Neural progenitor cell (in vitro differentiated cells): ENCODE results near the gene VPS13D. TPM values are rescaled to one million over a fixed set of nuclear protein-coding genes. Genes with fewer than 3 reads are reported as not detected.

Source experiments
- DNase-seq: peaks from one replicate; pipeline ENCODE4 v3.0.0-alpha.2; 2016; ENCODE audit warnings: low spot score
- H2AFZ ChIP-seq: fragments of 200-600 bp; sonication (generic); replicated peaks from 2 replicates; pipeline ENCODE4 v1.6.1; 2016; ENCODE audit warnings: antibody characterized with exemption
- H3F3A ChIP-seq: fragments of 200-600 bp; sonication (generic); 2 replicates; pipeline ENCODE4 v1.6.1; 2016; ENCODE audit warnings: antibody characterized with exemption, low read depth
- H3K27ac ChIP-seq: fragments of 200-600 bp; sonication (generic); 2 replicates; pipeline ENCODE4 v1.5.1; 2016; ENCODE audit warnings: mild to moderate bottlenecking
- H3K27me3 ChIP-seq: fragments of 200-600 bp; sonication (generic); 2 replicates; pipeline ENCODE4 v1.6.1; 2016; ENCODE audit warnings: mild to moderate bottlenecking, moderate library complexity
- H3K36me3 ChIP-seq: fragments of 200-600 bp; sonication (generic); 2 replicates; pipeline ENCODE4 v1.5.1; 2016
- H3K4me1 ChIP-seq: fragments of 200-600 bp; sonication (generic); 2 replicates; pipeline ENCODE4 v1.6.1; 2016; ENCODE audit warnings: mixed run types
- H3K4me2 ChIP-seq: fragments of 200-600 bp; sonication (generic); 2 replicates; pipeline ENCODE4 v1.6.1; 2016
- H3K4me3 ChIP-seq: fragments of 200-600 bp; sonication (generic); 2 replicates; pipeline ENCODE4 v1.5.1; 2016
- H3K79me2 ChIP-seq: fragments of 200-600 bp; sonication (generic); 2 replicates; pipeline ENCODE4 v1.6.1; 2016; ENCODE audit warnings: low read depth
- H3K9ac ChIP-seq: fragments of 200-600 bp; sonication (generic); 2 replicates; pipeline ENCODE4 v1.6.1; 2016
- H3K9me3 ChIP-seq: fragments of 200-600 bp; sonication (generic); 2 replicates; pipeline ENCODE4 v1.5.1; 2016; ENCODE audit warnings: low read depth
- H4K20me1 ChIP-seq: fragments of 200-600 bp; sonication (generic); 2 replicates; pipeline ENCODE4 v1.6.1; 2016; ENCODE audit warnings: low read depth
- H3K27ac Mint-ChIP-seq: 3 replicates; pipeline ENCODE4 v1.8.0; 2021; ENCODE audit warnings: mixed read lengths
- H3K27me3 Mint-ChIP-seq: 2 replicates; pipeline ENCODE4 v1.8.0; 2022; ENCODE audit warnings: low read depth, mild to moderate bottlenecking, inconsistent platforms, moderate library complexity, mixed read lengths; ENCODE audit not compliant: insufficient read depth
- H3K36me3 Mint-ChIP-seq: 3 replicates; pipeline ENCODE4 v1.8.0; 2021; ENCODE audit warnings: mixed read lengths
- H3K4me1 Mint-ChIP-seq: 3 replicates; pipeline ENCODE4 v1.8.0; 2021; ENCODE audit warnings: mixed read lengths
- H3K4me3 Mint-ChIP-seq: 3 replicates; pipeline ENCODE4 v1.8.0; 2021; ENCODE audit warnings: mild to moderate bottlenecking, moderate library complexity, mixed read lengths
- H3K9me3 Mint-ChIP-seq: 3 replicates; pipeline ENCODE4 v1.8.0; 2020; ENCODE audit warnings: mixed read lengths
- CTCF ChIP-seq: fragments of 200-600 bp; sonication (generic); IDR thresholded peaks from 2 replicates; pipeline ENCODE4 v1.5.1; 2017; ENCODE audit warnings: antibody characterized with exemption, mild to moderate bottlenecking
- EZH2 ChIP-seq: fragments of 200-600 bp; sonication (generic); IDR thresholded peaks from 2 replicates; pipeline ENCODE4 v1.6.1; 2017; ENCODE audit warnings: antibody characterized with exemption, mild to moderate bottlenecking, moderate library complexity
- EZH2phosphoT487 ChIP-seq: fragments of 200-600 bp; sonication (generic); IDR thresholded peaks from 2 replicates; pipeline ENCODE4 v1.6.1; 2017; ENCODE audit warnings: antibody characterized with exemption
- total RNA-seq: library from RNA; depleted of rRNA; stranded (reverse); fragments of >200 nt; gene quantifications from 2 replicates; pipeline ENCODE4 v1.2.3, GENCODE V29; 2015; ENCODE audit warnings: low replicate concordance

The VPS13D gene
- total RNA-seq, 1 donor from 2014 or later: 16.4 TPM

GRCh38 chr1:12446593-12446992 is 216.8 kb downstream of the VPS13D start:
- TF ChIP-seq CTCF (no peak), EZH2 (no peak), EZH2phosphoT487 (no peak)
- no peaks in the 10 kb centered on the region for H3F3A ChIP-seq

GRCh38 chr1:12447307-12447706 is 217.5 kb downstream of the VPS13D start:
- Histone ChIP-seq H2AFZ (no peak overlapping the region), H3K27ac (no peak overlapping the region), H3K4me3 (no peak overlapping the region), H3K4me1 (peaks cover 17% of the 10 kb centered on the region), H3K79me2 (no peaks in the 10 kb centered on the region), H3K27me3 (no peaks in the 10 kb centered on the region), H3K4me2 (no peak overlapping the region), H4K20me1 (no peaks in the 10 kb centered on the region), H3F3A (no peaks in the 10 kb centered on the region), H3K9me3 (no peaks in the 10 kb centered on the region), H3K9ac (no peak overlapping the region), H3K36me3 (no peaks in the 10 kb centered on the region)
- TF ChIP-seq EZH2 (no peak), CTCF (no peak), EZH2phosphoT487 (no peak)
- H3K27me3 Mint-ChIP-seq: no peaks in the 10 kb centered on the region
- no peaks in the 10 kb centered on the region for H3K9me3 Mint-ChIP-seq
- no peak overlapping the region for H3K27ac Mint-ChIP-seq
- H3K4me1 Mint-ChIP-seq: peaks cover 24% of the 10 kb centered on the region
- H3K36me3 Mint-ChIP-seq: peaks cover 5% of the 10 kb centered on the region
- DNase-seq: no peak
- no peak overlapping the region for H3K4me3 Mint-ChIP-seq

More at GRCh38 chr1:12446593-12446992, 216.8 kb downstream of the VPS13D start:
- no peaks in the 10 kb centered on the region for H3K27me3 Mint-ChIP-seq
- no peaks in the 10 kb centered on the region for H3K9me3 ChIP-seq
- H3K79me2 ChIP-seq: no peaks in the 10 kb centered on the region
- H2AFZ ChIP-seq: no peak overlapping the region
- H3K4me3 Mint-ChIP-seq: no peak overlapping the region
- H3K4me1 ChIP-seq: peaks cover 17% of the 10 kb centered on the region
- no peaks in the 10 kb centered on the region for H3K27me3 ChIP-seq
- no peak overlapping the region for H3K4me2 ChIP-seq
- H4K20me1 ChIP-seq: no peaks in the 10 kb centered on the region
- no peak overlapping the region for H3K9ac ChIP-seq
- H3K27ac Mint-ChIP-seq: no peak overlapping the region
- H3K27ac ChIP-seq: no peak overlapping the region
- H3K36me3 Mint-ChIP-seq: peaks cover 5% of the 10 kb centered on the region
- no peak overlapping the region for H3K4me3 ChIP-seq
- H3K4me1 Mint-ChIP-seq: peaks cover 24% of the 10 kb centered on the region
- H3K36me3 ChIP-seq: no peaks in the 10 kb centered on the region
- no peaks in the 10 kb centered on the region for H3K9me3 Mint-ChIP-seq
- DNase-seq: no peak

GRCh38 chr1:12447849-12448312 is 218.1 kb downstream of the VPS13D start:
- H2AFZ ChIP-seq: no peak overlapping the region
- TF ChIP-seq CTCF (no peak), EZH2 (no peak), EZH2phosphoT487 (no peak)
- H3K9me3 ChIP-seq: no peaks in the 10 kb centered on the region
- H3K4me1 Mint-ChIP-seq: peaks cover 24% of the 10 kb centered on the region
- peaks cover 17% of the 10 kb centered on the region for H3K4me1 ChIP-seq
- no peaks in the 10 kb centered on the region for H3K27me3 Mint-ChIP-seq
- peak overlapping the region; percentile 15 for H3K4me3 Mint-ChIP-seq
- H3K9me3 Mint-ChIP-seq: no peaks in the 10 kb centered on the region
- DNase-seq: no peak
- H3K79me2 ChIP-seq: no peaks in the 10 kb centered on the region
- H3K27ac Mint-ChIP-seq: peak overlapping the region; percentile 50
- H3K27ac ChIP-seq: no peak overlapping the region
- no peaks in the 10 kb centered on the region for H3F3A ChIP-seq
- H3K36me3 ChIP-seq: no peaks in the 10 kb centered on the region
- peaks cover 5% of the 10 kb centered on the region for H3K36me3 Mint-ChIP-seq
- H4K20me1 ChIP-seq: no peaks in the 10 kb centered on the region
- H3K27me3 ChIP-seq: no peaks in the 10 kb centered on the region
- H3K9ac ChIP-seq: no peak overlapping the region
- peak overlapping the region; percentile 16 for H3K4me2 ChIP-seq
- H3K4me3 ChIP-seq: no peak overlapping the region
